ENCODE measurements around the gene MYO1D. TPM values are rescaled to one million over a fixed set of nuclear protein-coding genes. Genes with fewer than 3 reads are reported as not detected.

The MYO1D gene
- total RNA-seq, 4 donors from 2014 or later: 70.5 to 92.3 (median 72.7) TPM

DNA sequence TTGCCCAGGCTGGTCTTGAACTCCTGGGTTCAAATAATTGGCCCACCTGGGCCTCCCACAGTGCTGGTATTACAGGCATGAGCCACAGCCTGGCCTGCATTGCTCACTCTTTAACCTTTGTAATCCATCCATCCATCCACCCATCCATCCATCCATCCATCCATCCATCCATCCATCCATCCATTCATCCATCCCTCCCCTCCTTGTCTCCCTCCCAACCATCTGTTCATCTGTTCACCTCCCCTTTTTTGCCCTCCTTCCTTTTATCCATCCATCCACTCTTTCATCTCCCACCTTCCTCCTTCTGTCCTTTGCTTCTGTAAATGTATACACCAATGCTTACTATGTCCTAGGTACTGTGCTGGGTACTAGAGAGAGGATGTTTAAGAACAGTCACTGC is 324.6 kb downstream of the MYO1D start:
- H3K4me3 ChIP-seq: no peak overlapping the region
- no peak overlapping the region for H3K27ac ChIP-seq
- no peaks in the 10 kb centered on the region for H3K27me3 ChIP-seq
- no peaks in the 10 kb centered on the region for H3K9me3 ChIP-seq
- TF ChIP-seq POLR2A (IDR thresholded peaks at IDR 0.05) (no peak), EP300 (IDR thresholded peaks at IDR 0.05) (no peak), POLR2AphosphoS5 (IDR thresholded peaks at IDR 0.05) (no peak)
- TF ChIP-seq, protein P1, sequence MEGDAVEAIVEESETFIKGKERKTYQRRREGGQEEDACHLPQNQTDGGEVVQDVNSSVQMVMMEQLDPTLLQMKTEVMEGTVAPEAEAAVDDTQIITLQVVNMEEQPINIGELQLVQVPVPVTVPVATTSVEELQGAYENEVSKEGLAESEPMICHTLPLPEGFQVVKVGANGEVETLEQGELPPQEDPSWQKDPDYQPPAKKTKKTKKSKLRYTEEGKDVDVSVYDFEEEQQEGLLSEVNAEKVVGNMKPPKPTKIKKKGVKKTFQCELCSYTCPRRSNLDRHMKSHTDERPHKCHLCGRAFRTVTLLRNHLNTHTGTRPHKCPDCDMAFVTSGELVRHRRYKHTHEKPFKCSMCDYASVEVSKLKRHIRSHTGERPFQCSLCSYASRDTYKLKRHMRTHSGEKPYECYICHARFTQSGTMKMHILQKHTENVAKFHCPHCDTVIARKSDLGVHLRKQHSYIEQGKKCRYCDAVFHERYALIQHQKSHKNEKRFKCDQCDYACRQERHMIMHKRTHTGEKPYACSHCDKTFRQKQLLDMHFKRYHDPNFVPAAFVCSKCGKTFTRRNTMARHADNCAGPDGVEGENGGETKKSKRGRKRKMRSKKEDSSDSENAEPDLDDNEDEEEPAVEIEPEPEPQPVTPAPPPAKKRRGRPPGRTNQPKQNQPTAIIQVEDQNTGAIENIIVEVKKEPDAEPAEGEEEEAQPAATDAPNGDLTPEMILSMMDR (IDR thresholded peaks at IDR 0.05): no peak
- no peaks in the 10 kb centered on the region for H3K36me3 ChIP-seq
- peaks cover 9% of the 10 kb centered on the region for H3K4me1 ChIP-seq
- no peak for DNase-seq (ENCODE audit: low spot score in 2 of 2)

DNA sequence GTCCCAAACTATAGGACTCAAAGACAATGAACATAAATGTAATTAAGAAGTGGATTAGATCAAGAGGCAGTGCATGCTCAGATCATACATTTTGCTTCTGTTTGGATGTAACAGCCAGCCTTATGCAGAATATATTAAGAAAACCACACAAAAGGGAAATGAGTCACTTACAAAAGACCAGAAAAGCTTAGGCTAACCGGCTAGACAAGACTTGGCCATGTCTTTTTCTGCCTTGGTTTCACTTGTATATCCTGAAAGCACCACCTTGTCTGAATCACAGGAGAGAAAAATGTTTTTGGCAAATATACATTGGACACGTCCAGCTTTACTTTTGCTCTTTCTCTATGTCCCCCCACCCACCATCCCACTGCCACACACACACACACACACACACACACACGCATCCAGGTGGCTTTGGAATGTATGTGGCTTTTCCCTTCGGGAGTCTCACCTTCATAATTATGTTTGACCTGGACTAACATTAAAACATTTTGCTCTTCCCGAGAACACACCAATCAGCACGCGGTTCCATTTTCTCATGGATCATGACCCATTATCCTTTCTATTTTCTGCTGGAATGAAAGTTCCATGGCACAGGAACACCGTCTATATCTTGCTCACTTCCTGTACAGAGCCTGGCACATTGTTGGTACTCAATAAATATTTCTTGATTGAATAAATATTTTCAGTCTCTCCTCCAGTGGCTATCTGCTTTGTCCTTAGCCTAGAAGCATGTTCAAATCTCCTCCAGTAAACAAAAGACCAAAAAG is 325.6 kb downstream of the MYO1D start:
- peaks cover 9% of the 10 kb centered on the region for H3K4me1 ChIP-seq
- TF ChIP-seq, protein P1 (IDR thresholded peaks at IDR 0.05): no peak
- TF ChIP-seq POLR2A (IDR thresholded peaks at IDR 0.05) (no peak), POLR2AphosphoS5 (IDR thresholded peaks at IDR 0.05) (no peak), EP300 (IDR thresholded peaks at IDR 0.05) (no peak)
- no peaks in the 10 kb centered on the region for H3K9me3 ChIP-seq
- H3K36me3 ChIP-seq: no peaks in the 10 kb centered on the region
- no peak for DNase-seq (ENCODE audit: low spot score in 2 of 2)
- WGBS: 64% methylated on average over 8 of the region's 8 CpGs
- H3K27me3 ChIP-seq: no peaks in the 10 kb centered on the region
- no peak overlapping the region for H3K4me3 ChIP-seq
- peak overlapping the region; percentile 20 for H3K27ac ChIP-seq

DNA sequence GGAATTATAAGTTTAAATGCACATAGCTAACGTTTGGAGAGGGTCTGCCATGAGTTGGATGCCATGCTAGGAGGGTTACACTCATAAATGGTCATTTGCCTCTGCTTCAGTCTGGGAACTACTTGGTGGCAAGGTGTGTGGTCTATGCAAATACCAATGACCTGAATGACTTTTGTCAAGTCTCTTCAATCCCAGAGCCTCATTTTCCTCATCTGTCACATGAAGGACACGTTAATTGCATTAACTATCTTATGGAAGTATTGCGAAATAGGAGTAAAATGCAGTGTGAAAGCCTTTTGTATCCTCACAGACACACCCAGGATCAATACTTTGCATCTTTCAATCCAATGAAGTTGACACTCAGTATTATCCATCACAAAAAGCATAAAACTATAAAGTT is 327.4 kb downstream of the MYO1D start:
- 84% methylated on average over 3 of the region's 3 CpGs for WGBS
- Histone ChIP-seq H3K27ac (no peak overlapping the region), H3K4me1 (peaks cover 9% of the 10 kb centered on the region), H3K27me3 (no peaks in the 10 kb centered on the region), H3K9me3 (no peaks in the 10 kb centered on the region), H3K36me3 (no peaks in the 10 kb centered on the region), H3K4me3 (no peak overlapping the region)
- no peak for DNase-seq (ENCODE audit: low spot score in 2 of 2)
- TF ChIP-seq POLR2A (IDR thresholded peaks at IDR 0.05): no peak

DNA sequence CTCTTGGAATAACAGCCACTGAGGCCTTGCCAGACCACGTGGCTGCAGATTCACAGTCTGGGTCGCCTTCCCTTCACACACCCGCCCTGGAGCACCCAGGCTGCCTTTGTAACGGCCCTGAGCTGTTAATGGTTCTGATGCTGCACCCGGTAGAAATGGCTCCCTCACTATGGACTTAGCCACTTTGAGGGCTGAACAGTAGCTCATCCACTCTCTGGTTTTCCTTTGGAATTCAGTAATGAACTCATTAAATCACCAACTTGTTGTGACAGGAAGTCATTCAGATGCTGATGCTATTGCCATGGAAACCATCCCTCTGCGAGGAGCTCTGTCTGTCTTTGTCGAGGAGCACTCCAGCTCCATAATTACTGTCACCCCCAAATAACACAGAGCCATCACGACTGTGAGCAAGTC is 330.9 kb downstream of the MYO1D start:
- Histone ChIP-seq H3K4me3 (no peak overlapping the region), H3K27me3 (no peaks in the 10 kb centered on the region), H3K27ac (no peak overlapping the region), H3K4me1 (peaks cover 5% of the 10 kb centered on the region), H3K36me3 (no peaks in the 10 kb centered on the region), H3K9me3 (no peaks in the 10 kb centered on the region)
- TF ChIP-seq, protein P1 (IDR thresholded peaks at IDR 0.05): no peak
- TF ChIP-seq POLR2A (IDR thresholded peaks at IDR 0.05) (no peak), POLR2AphosphoS5 (IDR thresholded peaks at IDR 0.05) (no peak), EP300 (IDR thresholded peaks at IDR 0.05) (no peak)
- DNase-seq (ENCODE audit: low spot score in 2 of 2): no peak
- 41% methylated on average over 8 of the region's 8 CpGs for WGBS

DNA sequence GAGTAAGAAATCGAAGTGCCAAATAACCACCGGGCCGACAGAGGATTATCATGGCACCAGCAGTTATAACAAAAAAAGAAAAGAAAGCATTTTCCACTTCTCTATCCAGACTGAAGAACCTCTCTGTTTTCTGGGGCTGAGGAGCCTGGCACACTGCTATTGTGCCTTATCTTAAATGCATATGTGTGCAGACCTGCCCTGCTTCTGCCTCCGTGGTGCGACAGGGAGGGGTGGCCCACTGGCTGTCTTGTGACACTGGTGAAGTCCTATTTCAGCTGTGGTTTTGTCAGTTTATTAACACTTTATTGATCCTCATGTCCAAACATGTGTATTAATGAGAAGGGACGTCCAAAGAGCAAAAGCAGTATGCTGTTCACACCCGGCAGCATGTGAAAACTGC is 334.7 kb downstream of the MYO1D start:
- Histone ChIP-seq H3K9me3 (no peaks in the 10 kb centered on the region), H3K27ac (no peak overlapping the region), H3K4me1 (no peaks in the 10 kb centered on the region), H3K36me3 (no peaks in the 10 kb centered on the region), H3K27me3 (no peaks in the 10 kb centered on the region), H3K4me3 (no peak overlapping the region)
- WGBS: 79% methylated on average over 7 of the region's 7 CpGs
- no peak for DNase-seq (ENCODE audit: low spot score in 2 of 2)
- TF ChIP-seq, protein P1 (IDR thresholded peaks at IDR 0.05): no peak
- TF ChIP-seq EP300 (IDR thresholded peaks at IDR 0.05): no peak
- no peak for TF ChIP-seq POLR2A (IDR thresholded peaks at IDR 0.05)
- TF ChIP-seq POLR2AphosphoS5 (IDR thresholded peaks at IDR 0.05): no peak

Measured in suprapubic skin (tissue), 4 donors.